Activated CD8-positive, alpha-beta memory T cell treated with anti-CD3 and anti-CD28 coated beads for 36 hours (primary cell): Measurements from ENCODE around the gene B3GALT4. TPM values are rescaled to one million over a fixed set of nuclear protein-coding genes. Genes with fewer than 3 reads are reported as not detected.

ENCODE experiments used
- CTCF ChIA-PET: fragments of 350-600 bp; sonication (Branson Sonifier 250); formaldehyde crosslinking; loops from one replicate; lab custom pipeline; 2021; ENCODE audit warnings: antibody characterized with exemption; lab: Charles Lee
- POLR2A ChIA-PET: fragments of 350-600 bp; sonication (Branson Sonifier 250); formaldehyde crosslinking; loops from one replicate; lab custom pipeline; 2021; ENCODE audit warnings: antibody characterized with exemption; lab: Charles Lee
- total RNA-seq, 2 experiments: library from RNA; stranded (reverse); gene quantifications; one replicate each; pipeline ENCODE4 v1.2.3, GENCODE V29; 2021

The B3GALT4 gene
- total RNA-seq, 2 experiments from 2014 or later: 2.6 to 3.2 TPM

DNA sequence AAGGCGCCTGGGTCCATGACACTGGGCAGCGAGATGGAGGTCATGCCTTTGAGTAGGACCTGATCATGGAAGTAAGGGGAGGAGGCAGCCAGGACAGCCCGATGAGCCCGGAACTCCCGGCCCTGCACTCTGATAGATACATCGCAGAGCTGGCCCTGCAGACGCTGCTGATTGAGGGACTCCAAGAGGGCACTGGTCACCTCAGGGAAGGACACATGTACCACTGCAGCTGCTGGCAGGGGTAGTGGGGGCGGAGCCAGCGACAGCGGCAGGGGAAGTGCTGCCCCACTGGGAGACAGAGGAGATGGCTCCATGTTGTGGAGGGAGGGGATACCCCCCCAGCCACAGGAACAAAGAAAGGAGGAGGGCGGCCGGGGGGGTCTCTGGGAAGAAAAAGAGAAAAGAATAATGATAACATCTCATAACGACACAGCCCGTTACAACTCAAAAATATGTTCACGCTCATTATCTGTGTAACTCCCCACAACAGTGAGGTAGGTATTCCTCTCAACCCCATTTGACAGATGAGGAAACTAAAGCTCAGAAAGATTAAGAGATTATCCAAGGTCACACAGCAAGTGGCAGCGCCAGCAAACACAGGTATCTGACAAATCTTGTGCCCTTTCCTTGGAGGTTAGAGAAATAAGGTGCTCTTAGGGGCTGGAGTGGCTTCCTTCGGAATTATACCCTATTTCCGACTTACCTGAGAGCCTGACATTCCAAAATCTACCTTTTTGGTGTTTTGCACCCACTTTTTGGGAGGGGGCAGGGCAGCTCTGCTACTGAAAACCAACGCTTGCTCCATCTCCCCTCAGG, 39.9 kb downstream of the B3GALT4 start:
- ChIA-PET POLR2A (interaction anchor here (0.6 to 2.0 kb wide), 4 partner anchors 40 to 345 kb away, joined by 3 to 7 read pairs (median 4); partner anchors contain the start of genes B3GALT4 and ZBTB9), CTCF (interaction anchor here (0.7 to 2.0 kb wide), 4 partner anchors 18 to 102 kb away, joined by 3 to 6 read pairs (median 3); partner anchors contain the start of genes B3GALT4, CUTA and RGL2)

- POLR2A ChIA-PET: interaction anchor here (0.6 to 2.0 kb wide), 6 partner anchors 40 to 346 kb away, joined by 3 to 7 read pairs (median 6); partner anchors contain the start of genes B3GALT4, RPS18, VPS52 and ZBTB9
Observed at GRCh38 chr6:33317419-33317668, 40.4 kb downstream of the B3GALT4 start.

GRCh38 chr6:33317669-33318425, 40.9 kb downstream of the B3GALT4 start, which contains the start of gene ZBTB22:
ZBTB22 (minus strand) TSS chr6:33317744; CDS start chr6:33316916, 828 bp downstream.
- ChIA-PET CTCF (interaction anchor here (0.5 to 1.4 kb wide), 6 partner anchors 17 to 1666 kb away, joined by 3 to 4 read pairs (median 3); partner anchors contain the start of gene RGL2), POLR2A (interaction anchor here (0.6 to 2.0 kb wide), 14 partner anchors 19 to 1628 kb away, joined by 3 to 20 read pairs (median 6); partner anchors contain the start of genes B3GALT4, RGL2, RPS18 and VPS52)

More at GRCh38 chr6:33317419-33317668, 40.4 kb downstream of the B3GALT4 start:
- CTCF ChIA-PET: interaction anchor here (1.0 to 2.0 kb wide), 4 partner anchors 18 to 101 kb away, joined by 3 to 6 read pairs (median 4); partner anchors contain the start of genes B3GALT4 and RGL2

- CTCF ChIA-PET: interaction anchor here (0.5 to 1.4 kb wide), 6 partner anchors 18 to 1667 kb away, joined by 3 to 4 read pairs (median 3); partner anchors contain the start of gene RGL2
- POLR2A ChIA-PET: interaction anchor here (0.6 to 2.0 kb wide), 11 partner anchors 19 to 1628 kb away, joined by 3 to 20 read pairs (median 6); partner anchors contain the start of genes B3GALT4, RGL2, RPS18 and VPS52
Observed at GRCh38 chr6:33318426-33319073, 41.6 kb downstream of the B3GALT4 start.

DNA sequence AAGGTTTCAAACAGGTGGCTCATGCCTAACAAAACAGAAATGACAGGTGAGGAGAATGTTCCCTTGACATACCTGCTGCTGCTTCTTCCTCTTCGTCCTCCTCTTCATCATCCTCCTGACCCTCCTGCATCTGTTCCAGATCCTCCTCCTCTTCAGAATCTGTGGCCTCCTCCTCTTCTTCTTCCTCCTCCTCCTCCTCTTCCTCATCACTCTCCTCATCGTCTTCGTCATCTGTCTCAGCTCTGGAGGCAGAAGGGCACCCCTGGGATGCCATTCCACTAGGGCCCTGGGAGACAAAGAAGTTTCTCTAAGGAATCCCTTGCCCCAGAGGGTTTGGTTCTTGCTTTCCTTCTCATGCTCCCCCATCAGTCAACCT, 43.0 kb downstream of the B3GALT4 start:
- POLR2A ChIA-PET: no interaction called here
- CTCF ChIA-PET: interaction anchor here (0.9 kb wide), 1 partner anchor 24 kb away, joined by 3 read pairs; no protein-coding TSS in a partner anchor

- POLR2A ChIA-PET: interaction anchor here (1.0 to 1.3 kb wide), 2 partner anchors 49 to 349 kb away, joined by 3 read pairs; partner anchors contain the start of genes RPS18 and VPS52
- CTCF ChIA-PET: interaction anchor here (0.9 kb wide), 1 partner anchor 23 kb away, joined by 3 read pairs; no protein-coding TSS in a partner anchor
Observed at GRCh38 chr6:33320315-33321181, 43.6 kb downstream of the B3GALT4 start.

- ChIA-PET POLR2A (interaction anchor here (1.0 to 1.3 kb wide), 2 partner anchors 50 to 350 kb away, joined by 3 read pairs; partner anchors contain the start of genes RPS18 and VPS52), CTCF (no interaction called here)
Observed at GRCh38 chr6:33321227-33321626, 44.3 kb downstream of the B3GALT4 start.

- CTCF ChIA-PET: interaction anchor here (0.7 to 0.9 kb wide), 2 partner anchors 11 to 95 kb away, joined by 3 read pairs; no protein-coding TSS in a partner anchor
- POLR2A ChIA-PET: interaction anchor here (0.5 to 0.6 kb wide), 2 partner anchors 17 to 1201 kb away, joined by 8 to 17 read pairs; no protein-coding TSS in a partner anchor
Observed at GRCh38 chr6:33323623-33323948, 46.7 kb downstream of the B3GALT4 start.

DNA sequence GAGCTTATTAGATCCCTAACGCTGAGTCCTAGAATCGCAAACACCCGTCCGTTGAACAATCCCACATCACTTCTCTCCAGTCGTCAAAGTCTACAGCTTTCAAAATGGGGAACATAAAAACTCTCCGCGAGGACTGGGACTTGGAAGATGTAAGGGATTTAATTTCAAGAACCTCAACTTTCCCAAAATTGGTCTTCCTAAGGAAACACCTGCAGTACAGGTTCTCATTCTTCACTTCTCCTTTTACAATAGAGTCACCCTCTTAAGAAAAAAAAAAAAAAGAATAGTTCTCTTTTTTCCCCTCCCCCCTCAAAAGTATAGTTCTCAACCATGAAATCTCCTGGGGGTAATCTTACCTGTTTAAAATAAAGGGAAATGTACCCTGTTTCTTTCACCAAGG, 47.2 kb downstream of the B3GALT4 start:
- ChIA-PET POLR2A (no interaction called here), CTCF (interaction anchor here (0.7 to 0.9 kb wide), 4 partner anchors 12 to 1517 kb away, joined by 3 to 7 read pairs (median 4); partner anchors contain the start of gene LSM2)

Other genes starting within 250 kb of the B3GALT4 start
- 10 to 100 TPM; 43.5 to 46.9 TPM for gene HLA-DPA1, start 203.5 kb upstream of the B3GALT4 start, total RNA-seq
- 10 to 100 TPM; 10.4 to 10.9 TPM for gene HLA-DPB1, start 201.1 kb upstream of the B3GALT4 start, total RNA-seq
- gene COL11A2, start 84.7 kb upstream of the B3GALT4 start, total RNA-seq: 1 to 10 TPM; 1.1 TPM
- gene RXRB, start 76.5 kb upstream of the B3GALT4 start, total RNA-seq: 10 to 100 TPM; 43.8 to 44.2 TPM
- 10 to 100 TPM; 60.1 to 62.4 TPM for gene SLC39A7, start 76.3 kb upstream of the B3GALT4 start, total RNA-seq
- gene HSD17B8, start 72.5 kb upstream of the B3GALT4 start, total RNA-seq: 10 to 100 TPM; 20.6 to 25.4 TPM
- 10 to 100 TPM; 36.4 to 38.8 TPM for gene RING1, start 68.6 kb upstream of the B3GALT4 start, total RNA-seq
- gene VPS52, start 5.2 kb upstream of the B3GALT4 start, total RNA-seq: 10 to 100 TPM; 45.3 to 48.0 TPM
- 1,000 to 10,000 TPM; 3,727 to 3,736 TPM for gene RPS18, start 5.0 kb upstream of the B3GALT4 start, total RNA-seq
- gene WDR46, start 12.1 kb downstream of the B3GALT4 start, total RNA-seq: 100 to 1,000 TPM; 106 to 118 TPM
- gene PFDN6, start 12.5 kb downstream of the B3GALT4 start, total RNA-seq: 100 to 1,000 TPM; 118 to 120 TPM
- gene RGL2, start 21.8 kb downstream of the B3GALT4 start, total RNA-seq: 10 to 100 TPM; 22.2 to 23.2 TPM
- gene TAPBP, start 37.0 kb downstream of the B3GALT4 start, total RNA-seq: 100 to 1,000 TPM; 184 to 189 TPM
- 1 to 10 TPM; 6.2 to 7.1 TPM for gene ZBTB22, start 40.6 kb downstream of the B3GALT4 start, total RNA-seq
- gene DAXX, start 45.8 kb downstream of the B3GALT4 start, total RNA-seq: 10 to 100 TPM; 87.5 to 96.3 TPM
- gene KIFC1, start 114.7 kb downstream of the B3GALT4 start, total RNA-seq: 10 to 100 TPM; 58.6 to 63.9 TPM
- gene PHF1, start 133.9 kb downstream of the B3GALT4 start, total RNA-seq: 10 to 100 TPM; 25.5 to 27.3 TPM
- gene CUTA, start 141.0 kb downstream of the B3GALT4 start, total RNA-seq: 100 to 1,000 TPM; 138 to 144 TPM
- 10 to 100 TPM; 23.8 to 24.9 TPM for gene SYNGAP1, start 142.9 kb downstream of the B3GALT4 start, total RNA-seq
- gene ZBTB9, start 177.5 kb downstream of the B3GALT4 start, total RNA-seq: 10 to 100 TPM; 14.2 to 15.1 TPM